ENCODE data around the gene INPP5F.

DNA sequence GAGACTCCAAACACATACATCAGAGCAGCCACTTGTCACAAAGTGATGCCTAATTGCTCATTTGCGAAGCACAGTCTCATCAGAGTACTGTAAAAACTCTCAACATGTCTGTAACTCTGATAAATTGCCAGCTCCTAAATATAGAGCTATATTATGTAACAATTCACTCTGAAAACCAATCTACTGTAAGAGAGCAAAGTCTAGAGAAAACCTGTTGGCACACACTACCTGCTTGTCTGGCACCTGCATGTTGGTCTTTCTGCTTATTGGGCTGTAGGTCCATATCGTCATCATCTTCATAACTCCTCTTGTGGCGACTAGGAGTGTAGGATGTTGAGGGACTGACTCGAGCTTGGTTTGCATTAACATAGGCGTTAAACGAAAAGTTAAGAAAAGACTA, 127.0 kb downstream of the INPP5F start:
- TF ChIP-seq POLR2A (IDR thresholded peaks at IDR 0.05) (no peak), EP300 (IDR thresholded peaks at IDR 0.05) (no peak), POLR2AphosphoS5 (IDR thresholded peaks at IDR 0.05) (no peak)
- TF ChIP-seq, protein P1, sequence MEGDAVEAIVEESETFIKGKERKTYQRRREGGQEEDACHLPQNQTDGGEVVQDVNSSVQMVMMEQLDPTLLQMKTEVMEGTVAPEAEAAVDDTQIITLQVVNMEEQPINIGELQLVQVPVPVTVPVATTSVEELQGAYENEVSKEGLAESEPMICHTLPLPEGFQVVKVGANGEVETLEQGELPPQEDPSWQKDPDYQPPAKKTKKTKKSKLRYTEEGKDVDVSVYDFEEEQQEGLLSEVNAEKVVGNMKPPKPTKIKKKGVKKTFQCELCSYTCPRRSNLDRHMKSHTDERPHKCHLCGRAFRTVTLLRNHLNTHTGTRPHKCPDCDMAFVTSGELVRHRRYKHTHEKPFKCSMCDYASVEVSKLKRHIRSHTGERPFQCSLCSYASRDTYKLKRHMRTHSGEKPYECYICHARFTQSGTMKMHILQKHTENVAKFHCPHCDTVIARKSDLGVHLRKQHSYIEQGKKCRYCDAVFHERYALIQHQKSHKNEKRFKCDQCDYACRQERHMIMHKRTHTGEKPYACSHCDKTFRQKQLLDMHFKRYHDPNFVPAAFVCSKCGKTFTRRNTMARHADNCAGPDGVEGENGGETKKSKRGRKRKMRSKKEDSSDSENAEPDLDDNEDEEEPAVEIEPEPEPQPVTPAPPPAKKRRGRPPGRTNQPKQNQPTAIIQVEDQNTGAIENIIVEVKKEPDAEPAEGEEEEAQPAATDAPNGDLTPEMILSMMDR (IDR thresholded peaks at IDR 0.05), result no peak

All from upper lobe of left lung (tissue), 4 donors.